Measurements from ENCODE around the gene VAT1L.

DNA sequence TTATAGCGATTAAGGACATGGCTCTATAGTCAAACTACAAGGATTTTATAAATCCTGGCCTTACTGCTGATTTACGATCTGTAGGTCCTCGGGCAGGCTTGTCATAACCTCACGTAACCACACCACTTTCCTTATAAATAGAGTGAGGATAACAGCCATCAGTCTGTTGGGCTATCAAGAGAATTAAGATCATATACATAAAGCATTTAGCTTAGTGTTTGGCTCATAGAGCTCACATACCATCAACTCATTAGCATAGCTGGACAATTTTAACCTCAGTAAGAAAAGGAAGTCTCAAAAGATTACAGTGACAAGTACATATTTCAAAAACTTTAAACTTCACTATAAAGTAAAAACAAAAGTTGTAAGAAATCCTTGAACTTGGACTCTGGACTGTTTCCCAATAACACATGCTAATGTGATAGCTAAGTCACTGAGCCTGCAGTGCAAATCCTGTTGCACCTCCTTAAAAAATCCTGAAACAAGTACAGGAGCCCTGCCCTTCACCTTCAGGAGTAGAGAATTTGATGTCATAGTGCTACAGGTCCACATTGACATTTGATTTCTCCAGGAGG is 213.2 kb downstream of the VAT1L start:
- no peak for TF ChIP-seq POLR2A (IDR thresholded peaks at IDR 0.05; ENCODE audit: low read length)
- TF ChIP-seq GATA1 (IDR thresholded peaks at IDR 0.05; ENCODE audit: low read depth, low read length) = no peak
